ENCODE measurements around the gene CXCL17.

The CXCL17 gene

DNA sequence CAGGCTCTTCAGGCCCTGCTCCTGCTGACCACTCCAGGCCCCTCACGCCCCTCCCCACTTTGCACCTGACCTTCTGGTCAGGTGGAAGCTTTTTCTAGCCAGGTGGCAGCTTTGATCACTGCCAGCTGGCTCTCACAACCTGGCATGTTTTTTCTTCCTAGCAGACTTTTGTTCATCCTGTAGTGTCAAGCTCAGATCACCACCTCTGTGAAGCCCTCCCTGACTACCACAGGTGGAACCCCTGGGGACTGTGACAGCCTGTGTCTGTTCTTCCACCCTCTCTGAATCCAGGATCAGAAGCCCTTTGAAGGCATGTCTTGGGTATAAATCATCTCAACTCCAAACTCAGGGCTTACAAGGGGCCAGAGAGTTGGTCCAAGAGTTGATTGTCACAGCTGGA, 42.3 kb downstream of the CXCL17 start:
- no peaks in the 10 kb centered on the region for H4K20me1 ChIP-seq (ENCODE audit: insufficient read depth)
- H3K4me1 ChIP-seq (ENCODE audit: low read depth, poor library complexity, severe bottlenecking), result peaks cover 11% of the 10 kb centered on the region
- H3K79me2 ChIP-seq (ENCODE audit: insufficient read depth, low read depth), result no peaks in the 10 kb centered on the region
- H2AFZ ChIP-seq (ENCODE audit: low read depth), result no peak overlapping the region
- H3K4me2 ChIP-seq, result no peak overlapping the region
- no peak overlapping the region for H3K4me3 ChIP-seq (IDR thresholded peaks at IDR 0.05; ENCODE audit: insufficient read depth, low read depth, low read length)
- no peak overlapping the region for H3K27ac ChIP-seq
- H3K27me3 ChIP-seq (ENCODE audit: insufficient read depth, low read depth), result no peaks in the 10 kb centered on the region
- no peak for TF ChIP-seq CTCF (conservative IDR thresholded peaks at IDR 0.05; ENCODE audit: low read depth, low read length)
- no peak overlapping the region for H3K9ac ChIP-seq
- no peaks in the 10 kb centered on the region for H3K36me3 ChIP-seq (ENCODE audit: insufficient read depth)

GRCh38 chr19:42397263-42398166, 45.2 kb downstream of the CXCL17 start:
- Histone ChIP-seq H2AFZ (ENCODE audit: low read depth) (peak overlapping the region; percentile 38), H3K36me3 (ENCODE audit: insufficient read depth) (no peaks in the 10 kb centered on the region)

GRCh38 chr19:42396381-42397262, 46.1 kb downstream of the CXCL17 start:
- Histone ChIP-seq H3K4me3 (IDR thresholded peaks at IDR 0.05; ENCODE audit: insufficient read depth, low read depth, low read length) (no peak overlapping the region), H3K79me2 (ENCODE audit: insufficient read depth, low read depth) (no peaks in the 10 kb centered on the region), H3K4me1 (ENCODE audit: low read depth, poor library complexity, severe bottlenecking) (peaks cover 11% of the 10 kb centered on the region), H3K36me3 (ENCODE audit: insufficient read depth) (no peaks in the 10 kb centered on the region), H2AFZ (ENCODE audit: low read depth) (peak overlapping the region; percentile 38), H3K27ac (peak overlapping the region; percentile 26), H3K9ac (peak overlapping the region; percentile 44), H3K4me2 (peak overlapping the region; percentile 100), H3K27me3 (ENCODE audit: insufficient read depth, low read depth) (peaks cover 4% of the 10 kb centered on the region; the same call in 1 of the 2 replicates), H4K20me1 (ENCODE audit: insufficient read depth) (no peaks in the 10 kb centered on the region)
- TF ChIP-seq CTCF (conservative IDR thresholded peaks at IDR 0.05; ENCODE audit: low read depth, low read length), result no peak

More at GRCh38 chr19:42397263-42398166, 45.2 kb downstream of the CXCL17 start:
- Histone ChIP-seq H3K27me3 (ENCODE audit: insufficient read depth, low read depth) (no peaks in the 10 kb centered on the region; the same call in 1 of the 2 replicates), H3K27ac (no peak overlapping the region), H3K4me2 (peak overlapping the region; percentile 100), H3K4me3 (IDR thresholded peaks at IDR 0.05; ENCODE audit: insufficient read depth, low read depth, low read length) (no peak overlapping the region), H3K79me2 (ENCODE audit: insufficient read depth, low read depth) (no peaks in the 10 kb centered on the region), H3K9ac (peak overlapping the region; percentile 44), H3K4me1 (ENCODE audit: low read depth, poor library complexity, severe bottlenecking) (peaks cover 11% of the 10 kb centered on the region), H4K20me1 (ENCODE audit: insufficient read depth) (no peaks in the 10 kb centered on the region)
- no peak for TF ChIP-seq CTCF (conservative IDR thresholded peaks at IDR 0.05; ENCODE audit: low read depth, low read length)

DNA sequence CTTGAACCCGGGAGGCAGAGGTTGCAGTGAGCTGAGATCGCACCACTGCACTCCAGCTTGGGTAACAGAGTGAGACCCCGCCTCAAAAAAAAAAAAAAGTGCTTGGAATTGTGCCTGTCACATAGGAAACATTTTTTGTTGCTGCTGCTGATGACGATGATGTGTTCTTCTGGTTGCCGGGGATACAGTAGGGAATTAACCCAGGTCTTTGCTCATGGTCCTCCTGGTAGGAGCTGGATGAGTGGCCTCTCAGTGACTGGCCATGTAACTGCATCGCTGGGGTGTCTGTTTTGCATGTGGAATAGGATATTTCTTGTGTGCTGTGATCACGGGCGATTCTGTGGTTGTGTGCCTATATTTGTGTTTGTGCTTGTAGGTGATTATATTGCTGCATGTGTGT, 48.0 kb downstream of the CXCL17 start:
- H3K79me2 ChIP-seq (ENCODE audit: insufficient read depth, low read depth), result no peaks in the 10 kb centered on the region
- H3K36me3 ChIP-seq (ENCODE audit: insufficient read depth), result no peaks in the 10 kb centered on the region
- peaks cover 21% of the 10 kb centered on the region for H3K27me3 ChIP-seq (ENCODE audit: insufficient read depth, low read depth)
- no peak for TF ChIP-seq CTCF (conservative IDR thresholded peaks at IDR 0.05; ENCODE audit: low read depth, low read length)
- no peak overlapping the region for H2AFZ ChIP-seq (ENCODE audit: low read depth)
- no peak overlapping the region for H3K9ac ChIP-seq
- no peak overlapping the region for H3K4me3 ChIP-seq (IDR thresholded peaks at IDR 0.05; ENCODE audit: insufficient read depth, low read depth, low read length)
- no peaks in the 10 kb centered on the region for H4K20me1 ChIP-seq (ENCODE audit: insufficient read depth)
- no peak overlapping the region for H3K27ac ChIP-seq
- H3K4me2 ChIP-seq, result no peak overlapping the region
- H3K4me1 ChIP-seq (ENCODE audit: low read depth, poor library complexity, severe bottlenecking), result peaks cover 11% of the 10 kb centered on the region

All from KMS-11 (cell line).